Measurements from ENCODE around the gene RNF126. TPM values are rescaled to one million over a fixed set of nuclear protein-coding genes. Genes with fewer than 3 reads are reported as not detected.
"Not testable (repeated sequence)": the region's sequence is repeated elsewhere in the genome, so short reads cannot be mapped to it uniquely, and the experiment has no call there.

The RNF126 gene
- total and polyA plus RNA-seq, 2 experiments from 2014 or later: 78.5 to 88.7 TPM

GRCh38 chr19:604355-604754 is 58.7 kb downstream of the RNF126 start:
- Histone ChIP-seq H3K36me3 (no peaks in the 10 kb centered on the region), H3K27me3 (no peaks in the 10 kb centered on the region), H3K9me3 (ENCODE audit: low read depth) (no peaks in the 10 kb centered on the region), H3K4me3 (no peak overlapping the region), H3K27ac (no peak overlapping the region), H3K4me1 (ENCODE audit: low read depth) (no peaks in the 10 kb centered on the region)
- TF ChIP-seq, protein P1, sequence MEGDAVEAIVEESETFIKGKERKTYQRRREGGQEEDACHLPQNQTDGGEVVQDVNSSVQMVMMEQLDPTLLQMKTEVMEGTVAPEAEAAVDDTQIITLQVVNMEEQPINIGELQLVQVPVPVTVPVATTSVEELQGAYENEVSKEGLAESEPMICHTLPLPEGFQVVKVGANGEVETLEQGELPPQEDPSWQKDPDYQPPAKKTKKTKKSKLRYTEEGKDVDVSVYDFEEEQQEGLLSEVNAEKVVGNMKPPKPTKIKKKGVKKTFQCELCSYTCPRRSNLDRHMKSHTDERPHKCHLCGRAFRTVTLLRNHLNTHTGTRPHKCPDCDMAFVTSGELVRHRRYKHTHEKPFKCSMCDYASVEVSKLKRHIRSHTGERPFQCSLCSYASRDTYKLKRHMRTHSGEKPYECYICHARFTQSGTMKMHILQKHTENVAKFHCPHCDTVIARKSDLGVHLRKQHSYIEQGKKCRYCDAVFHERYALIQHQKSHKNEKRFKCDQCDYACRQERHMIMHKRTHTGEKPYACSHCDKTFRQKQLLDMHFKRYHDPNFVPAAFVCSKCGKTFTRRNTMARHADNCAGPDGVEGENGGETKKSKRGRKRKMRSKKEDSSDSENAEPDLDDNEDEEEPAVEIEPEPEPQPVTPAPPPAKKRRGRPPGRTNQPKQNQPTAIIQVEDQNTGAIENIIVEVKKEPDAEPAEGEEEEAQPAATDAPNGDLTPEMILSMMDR (IDR thresholded peaks at IDR 0.05; ENCODE audit: low read depth, low read length): no peak
- DNase-seq (ENCODE audit: low read depth in 1 of 2, low spot score in 1 of 2): no peak

DNA sequence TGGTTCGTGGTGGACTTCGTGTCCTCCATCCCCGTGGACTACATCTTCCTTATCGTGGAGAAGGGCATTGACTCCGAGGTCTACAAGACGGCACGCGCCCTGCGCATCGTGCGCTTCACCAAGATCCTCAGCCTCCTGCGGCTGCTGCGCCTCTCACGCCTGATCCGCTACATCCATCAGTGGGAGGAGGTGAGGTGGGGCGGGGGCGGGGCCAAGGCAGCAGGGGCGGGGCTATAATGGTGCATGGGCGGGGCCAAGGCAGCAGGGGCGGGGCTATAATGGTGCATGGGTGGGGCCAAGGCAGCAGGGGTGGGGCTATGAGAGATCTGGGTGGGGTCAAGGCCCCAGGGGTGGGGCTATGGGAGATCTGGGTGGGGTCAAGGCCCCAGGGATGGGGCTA is 59.2 kb downstream of the RNF126 start:
- H3K4me1 ChIP-seq (ENCODE audit: low read depth); H3K27me3 ChIP-seq; H3K4me3 ChIP-seq; H3K27ac ChIP-seq; DNase-seq (ENCODE audit: low read depth in 1 of 2, low spot score in 1 of 2); H3K9me3 ChIP-seq (ENCODE audit: low read depth); H3K36me3 ChIP-seq: not testable (repeated sequence)

GRCh38 chr19:603302-603639 is 59.7 kb downstream of the RNF126 start:
- H3K27ac ChIP-seq; DNase-seq (ENCODE audit: low read depth in 1 of 2, low spot score in 1 of 2); H3K4me3 ChIP-seq; H3K9me3 ChIP-seq (ENCODE audit: low read depth); H3K4me1 ChIP-seq (ENCODE audit: low read depth); H3K27me3 ChIP-seq; H3K36me3 ChIP-seq: not testable (repeated sequence)

DNA sequence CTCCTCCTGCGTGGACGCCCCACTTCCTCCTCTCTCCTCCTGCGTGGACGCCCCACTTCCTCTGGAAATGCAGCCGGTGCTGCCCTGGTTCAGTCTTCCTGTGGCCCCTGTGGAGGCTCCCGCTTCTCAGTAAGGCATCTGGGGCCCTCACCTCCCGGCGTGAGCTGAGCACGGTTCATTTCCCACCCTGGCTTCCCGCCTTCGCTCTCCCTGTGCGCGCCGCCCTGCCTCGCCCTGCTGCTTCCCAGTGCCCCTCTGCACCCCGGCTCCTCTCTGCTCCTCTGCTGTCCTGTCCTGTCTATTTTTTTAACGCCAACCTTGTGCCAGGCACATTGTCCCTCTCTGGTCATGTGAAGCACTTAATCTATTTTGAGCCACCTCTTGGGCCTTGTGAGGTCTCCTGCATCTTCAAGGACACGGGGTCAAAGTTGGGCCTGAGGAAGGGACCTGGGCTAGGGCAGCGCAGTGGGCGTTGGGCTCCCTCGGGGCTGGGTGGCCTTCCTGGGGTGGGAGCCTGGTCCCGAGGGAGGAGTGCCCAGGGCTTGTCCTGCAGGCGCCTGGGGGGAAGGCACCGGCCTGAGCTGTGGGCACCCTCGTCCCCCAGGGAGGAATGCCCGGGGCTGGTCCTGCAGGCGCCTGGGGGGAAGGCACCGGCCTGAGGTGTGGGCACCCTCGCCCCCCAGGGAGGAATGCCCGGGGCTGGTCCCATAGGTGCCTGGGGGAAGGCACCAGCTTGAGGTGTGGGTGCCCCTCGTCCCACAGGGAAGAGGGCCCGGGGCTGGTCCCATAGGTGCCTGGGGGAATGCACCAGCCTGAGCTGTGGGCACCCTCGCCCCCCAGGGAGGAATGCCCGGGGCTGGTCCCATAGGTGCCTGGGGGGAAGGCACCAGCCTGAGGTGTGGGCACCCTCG is 60.4 kb downstream of the RNF126 start:
- Histone ChIP-seq H3K27me3 (no peaks in the 10 kb centered on the region), H3K9me3 (ENCODE audit: low read depth) (no peaks in the 10 kb centered on the region), H3K4me3 (no peak overlapping the region), H3K4me1 (ENCODE audit: low read depth) (no peaks in the 10 kb centered on the region), H3K27ac (no peak overlapping the region), H3K36me3 (no peaks in the 10 kb centered on the region)
- no peak for DNase-seq (ENCODE audit: low read depth in 1 of 2, low spot score in 1 of 2)
- TF ChIP-seq, protein P1 (IDR thresholded peaks at IDR 0.05; ENCODE audit: low read depth, low read length): no peak

DNA sequence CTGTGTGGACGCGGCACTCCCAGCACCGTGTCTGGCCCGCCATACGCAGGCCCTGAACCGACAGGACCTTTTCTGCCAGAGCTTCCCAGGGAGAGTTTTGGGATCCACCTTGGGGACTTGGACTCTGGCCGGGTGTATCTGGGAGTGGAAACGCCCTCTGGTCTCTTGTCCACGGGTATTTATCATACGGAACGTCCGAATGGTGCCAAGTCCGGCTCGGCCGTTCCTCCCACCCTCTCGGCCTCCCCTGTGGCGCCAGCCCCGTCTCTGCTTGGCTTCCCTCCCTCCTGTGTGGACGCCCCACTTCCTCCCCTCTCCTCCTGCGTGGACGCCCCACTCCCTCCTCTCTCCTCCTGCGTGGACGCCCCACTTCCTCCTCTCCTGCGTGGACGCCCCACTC is 61.2 kb downstream of the RNF126 start:
- Histone ChIP-seq H3K36me3 (no peaks in the 10 kb centered on the region), H3K27me3 (no peaks in the 10 kb centered on the region), H3K4me1 (ENCODE audit: low read depth) (no peaks in the 10 kb centered on the region), H3K9me3 (ENCODE audit: low read depth) (no peaks in the 10 kb centered on the region), H3K27ac (no peak overlapping the region), H3K4me3 (no peak overlapping the region)
- TF ChIP-seq, protein P1 (IDR thresholded peaks at IDR 0.05; ENCODE audit: low read depth, low read length): no peak
- DNase-seq (ENCODE audit: low read depth in 1 of 2, low spot score in 1 of 2): no peak

- no peaks in the 10 kb centered on the region for H3K36me3 ChIP-seq
- H3K27ac ChIP-seq: no peak overlapping the region
- DNase-seq (ENCODE audit: low read depth in 1 of 2, low spot score in 1 of 2): no peak
- no peaks in the 10 kb centered on the region for H3K9me3 ChIP-seq (ENCODE audit: low read depth)
- H3K4me3 ChIP-seq: no peak overlapping the region
- H3K4me1 ChIP-seq (ENCODE audit: low read depth): no peaks in the 10 kb centered on the region
- TF ChIP-seq, protein P1 (IDR thresholded peaks at IDR 0.05; ENCODE audit: low read depth, low read length): no peak
- H3K27me3 ChIP-seq: peaks cover under 1% of the 10 kb centered on the region
Observed at GRCh38 chr19:601310-601709, 61.7 kb downstream of the RNF126 start.

Other genes with a start within 250 kb of the RNF126 start
- gene SHC2, start 202.2 kb downstream of the RNF126 start, total RNA-seq: 33.6 and 56.9 TPM in 2 replicates
- 39.9 and 54.6 TPM in 2 replicates for gene SHC2, start 202.2 kb downstream of the RNF126 start, polyA plus RNA-seq
- 0.70 and 2.2 TPM in 2 replicates for gene MADCAM1, start 166.7 kb downstream of the RNF126 start, total RNA-seq
- gene MADCAM1, start 166.7 kb downstream of the RNF126 start, polyA plus RNA-seq: 2.5 and 3.4 TPM in 2 replicates
- gene TPGS1, start 155.7 kb downstream of the RNF126 start, total RNA-seq: 67.1 and 71.1 TPM in 2 replicates
- gene TPGS1, start 155.7 kb downstream of the RNF126 start, polyA plus RNA-seq: 55.8 and 56.2 TPM in 2 replicates
- gene CDC34, start 131.5 kb downstream of the RNF126 start, total RNA-seq: 205 and 247 TPM in 2 replicates
- 205 and 207 TPM in 2 replicates for gene CDC34, start 131.5 kb downstream of the RNF126 start, polyA plus RNA-seq
- gene GZMM, start 119.2 kb downstream of the RNF126 start, total RNA-seq: not detected in 2 replicates
- gene GZMM, start 119.2 kb downstream of the RNF126 start, polyA plus RNA-seq: 0.39 TPM in 1 of 2 replicates, not detected in the other
- 826 and 1,015 TPM in 2 replicates for gene BSG, start 90.6 kb downstream of the RNF126 start, total RNA-seq
- gene BSG, start 90.6 kb downstream of the RNF126 start, polyA plus RNA-seq: 976 and 1,204 TPM in 2 replicates
- gene HCN2, start 73.3 kb downstream of the RNF126 start, total RNA-seq: 1.0 and 2.3 TPM in 2 replicates
- gene HCN2, start 73.3 kb downstream of the RNF126 start, polyA plus RNA-seq: 0.34 and 0.46 TPM in 2 replicates
- gene POLRMT, start 29.7 kb downstream of the RNF126 start, total RNA-seq: 82.6 and 121 TPM in 2 replicates
- 103 and 120 TPM in 2 replicates for gene POLRMT, start 29.7 kb downstream of the RNF126 start, polyA plus RNA-seq
- gene FGF22, start 23.3 kb downstream of the RNF126 start, total RNA-seq: not detected in 2 replicates
- 0.92 TPM in 1 of 2 replicates, not detected in the other for gene FGF22, start 23.3 kb downstream of the RNF126 start, polyA plus RNA-seq
- gene FSTL3, start 13.2 kb upstream of the RNF126 start, total RNA-seq: 44.4 and 46.9 TPM in 2 replicates
- gene FSTL3, start 13.2 kb upstream of the RNF126 start, polyA plus RNA-seq: 33.0 and 34.7 TPM in 2 replicates
- gene PRSS57, start 32.2 kb upstream of the RNF126 start, total RNA-seq: not detected in 2 replicates
- 0.22 TPM in 1 of 2 replicates, not detected in the other for gene PRSS57, start 32.2 kb upstream of the RNF126 start, polyA plus RNA-seq
- 63.5 and 105 TPM in 2 replicates for gene PALM, start 45.7 kb upstream of the RNF126 start, total RNA-seq
- gene PALM, start 45.7 kb upstream of the RNF126 start, polyA plus RNA-seq: 23.0 and 33.0 TPM in 2 replicates
- gene MISP, start 87.9 kb upstream of the RNF126 start, total RNA-seq: 0.18 and 1.2 TPM in 2 replicates
- not detected in 2 replicates for gene MISP, start 87.9 kb upstream of the RNF126 start, polyA plus RNA-seq
- gene PTBP1, start 134.2 kb upstream of the RNF126 start, total RNA-seq: 92.0 and 92.7 TPM in 2 replicates
- 110 and 111 TPM in 2 replicates for gene PTBP1, start 134.2 kb upstream of the RNF126 start, polyA plus RNA-seq
- gene PLPPR3, start 158.7 kb upstream of the RNF126 start, total RNA-seq: 70.8 and 88.2 TPM in 2 replicates
- 65.7 and 92.9 TPM in 2 replicates for gene PLPPR3, start 158.7 kb upstream of the RNF126 start, polyA plus RNA-seq
- gene AZU1, start 164.6 kb upstream of the RNF126 start, total RNA-seq: 1.4 and 5.7 TPM in 2 replicates
- gene AZU1, start 164.6 kb upstream of the RNF126 start, polyA plus RNA-seq: 1.5 and 5.6 TPM in 2 replicates
- gene PRTN3, start 177.8 kb upstream of the RNF126 start, total RNA-seq: 0.60 TPM in 1 of 2 replicates, not detected in the other
- 0.44 and 0.57 TPM in 2 replicates for gene PRTN3, start 177.8 kb upstream of the RNF126 start, polyA plus RNA-seq
- gene ELANE, start 189.1 kb upstream of the RNF126 start, total RNA-seq: not detected in 2 replicates
- not detected in 2 replicates for gene ELANE, start 189.1 kb upstream of the RNF126 start, polyA plus RNA-seq
- gene CFD, start 196.4 kb upstream of the RNF126 start, total RNA-seq: 1.6 and 2.9 TPM in 2 replicates
- 3.1 and 6.5 TPM in 2 replicates for gene CFD, start 196.4 kb upstream of the RNF126 start, polyA plus RNA-seq
- 61.9 and 67.2 TPM in 2 replicates for gene MED16, start 230.0 kb upstream of the RNF126 start, total RNA-seq
- 104 and 145 TPM in 2 replicates for gene MED16, start 230.0 kb upstream of the RNF126 start, polyA plus RNA-seq
- not detected in 2 replicates for gene RNU6-9, start 230.3 kb upstream of the RNF126 start, total RNA-seq
- gene RNU6-9, start 230.3 kb upstream of the RNF126 start, polyA plus RNA-seq: not detected in 2 replicates

Data from cardiac muscle cell (in vitro differentiated cells and primary cell).